Fibroblast of lung (primary cell): Measurements from ENCODE around the gene PABPC1L.

Experiments used
- CTCF ChIP-seq, 2 donors: IDR thresholded peaks in 1 of 2; conservative IDR thresholded peaks in 1 of 2; 1 replicate in 1 of 2; 2 replicates in 1 of 2; pipeline ENCODE4 v1.5.1; 2011 to 2012; ENCODE audit warnings: low read length in 2 of 2, control low read depth in 1 of 2, inconsistent platforms in 1 of 2, low read depth in 1 of 2, mild to moderate bottlenecking in 1 of 2
- EZH2 ChIP-seq: IDR thresholded peaks from 2 replicates; pipeline ENCODE4 v1.5.1; 2012; ENCODE audit warnings: low read length, control low read depth, mild to moderate bottlenecking; ENCODE audit errors: missing control alignments

GRCh38 chr20:44862286-44862685, 47.6 kb upstream of the PABPC1L start:
- no peak for TF ChIP-seq EZH2
- TF ChIP-seq CTCF (conservative IDR thresholded peaks at IDR 0.05 in 1 of 2, IDR thresholded peaks at IDR 0.05 in 1 of 2; ENCODE audit: low read depth in 1 of 2, low read length in 2 of 2), result no peak
